ENCODE data around the gene POLD2.

POLD2 gene

DNA sequence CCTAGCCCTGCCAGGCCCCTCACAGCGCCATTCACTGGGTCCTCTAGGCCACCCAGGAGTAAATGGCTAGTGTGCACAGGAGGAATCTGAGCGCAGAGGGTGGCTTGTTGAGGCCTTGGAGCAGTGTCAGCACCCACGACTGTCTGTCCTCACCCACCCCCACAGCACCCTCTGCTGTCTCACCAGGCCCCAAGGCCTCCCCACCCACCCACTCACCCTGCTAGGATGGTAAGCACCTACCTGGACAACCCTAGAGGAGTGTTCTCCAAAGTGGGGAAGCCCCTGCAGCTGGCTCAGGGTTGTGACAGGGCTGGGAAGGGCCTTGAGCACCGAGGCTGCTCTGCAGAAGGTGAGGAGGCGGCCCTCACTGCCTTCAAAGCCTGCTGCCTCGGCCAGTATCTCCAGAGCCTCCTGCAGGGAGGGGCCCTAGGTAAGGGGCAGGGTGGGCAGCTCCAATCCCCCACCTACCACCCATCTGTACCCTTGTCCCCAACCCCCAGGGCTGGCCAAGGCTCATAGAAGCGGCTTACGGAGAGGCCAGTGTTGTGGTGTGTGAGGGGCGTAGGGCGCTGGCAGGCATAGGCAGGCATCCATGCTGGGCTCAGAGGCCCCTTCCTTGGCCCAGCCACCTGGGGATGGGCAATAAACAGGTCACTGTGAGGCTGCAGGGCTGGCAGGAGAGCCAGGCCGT, 43.9 kb downstream of the POLD2 start:
- DNase-seq, result no peak

DNA sequence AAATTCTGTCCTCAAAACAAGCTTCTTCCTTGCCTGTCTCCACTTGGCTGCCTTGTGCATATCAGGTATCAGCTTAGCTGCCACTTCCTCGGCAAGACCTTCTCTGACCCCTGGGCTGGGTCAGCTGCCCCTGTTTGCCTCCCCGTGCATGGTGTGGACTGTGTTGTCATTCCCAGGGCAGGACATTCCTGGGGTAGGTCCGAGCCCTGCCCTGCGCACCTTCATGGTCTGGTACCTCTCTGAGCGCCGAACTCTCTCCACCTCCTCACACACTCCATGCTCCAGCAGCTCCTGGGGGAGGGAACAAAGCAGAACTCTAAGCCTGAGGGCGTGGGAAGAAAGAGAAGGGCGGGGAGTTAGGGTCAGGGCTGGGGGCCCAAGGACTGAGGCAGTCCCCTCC, 44.8 kb downstream of the POLD2 start:
- DNase-seq, result no peak

GRCh38 chr7:44077681-44078091, 45.7 kb downstream of the POLD2 start:
- no peak for DNase-seq

GRCh38 chr7:44077061-44077460, 46.3 kb downstream of the POLD2 start:
- DNase-seq, result no peak

DNA sequence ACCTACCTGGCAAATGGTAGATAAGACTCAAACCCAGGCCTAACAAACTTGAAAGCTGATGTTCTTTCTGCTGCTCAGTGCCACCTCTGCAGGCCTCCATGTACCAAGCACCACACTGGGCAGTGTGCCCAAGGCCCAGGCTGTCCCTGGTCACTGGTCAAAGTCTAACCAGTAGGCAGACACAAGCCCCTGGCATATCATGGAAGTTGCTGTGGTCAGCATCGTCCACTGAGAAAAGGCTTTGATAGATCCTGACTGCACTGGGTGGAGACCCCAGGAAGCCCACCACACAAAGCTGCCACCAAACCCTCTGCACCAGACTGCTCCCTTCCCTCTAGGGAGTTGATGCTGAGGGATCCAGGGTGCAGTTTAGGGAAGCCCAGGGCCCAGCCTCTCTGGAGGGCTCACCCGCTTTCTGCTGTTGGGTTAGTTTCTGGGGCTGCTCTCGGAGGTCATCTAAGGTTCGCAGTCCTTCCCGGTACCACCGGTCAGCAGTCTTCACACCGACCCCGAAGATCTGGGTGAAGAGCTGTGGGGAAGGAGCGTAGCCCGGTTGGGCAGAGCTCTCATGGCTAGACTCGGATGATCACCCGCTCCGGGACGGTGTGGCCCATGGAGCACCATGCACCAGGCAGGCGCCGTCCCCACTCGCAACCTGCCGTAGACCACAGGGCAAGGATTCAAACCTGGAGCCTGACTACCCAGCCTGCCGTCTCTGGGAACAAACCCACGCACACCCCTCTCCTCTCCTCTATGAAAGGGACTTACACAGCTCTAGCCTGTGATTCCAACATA, 47.0 kb downstream of the POLD2 start:
- no peak for DNase-seq

DNA sequence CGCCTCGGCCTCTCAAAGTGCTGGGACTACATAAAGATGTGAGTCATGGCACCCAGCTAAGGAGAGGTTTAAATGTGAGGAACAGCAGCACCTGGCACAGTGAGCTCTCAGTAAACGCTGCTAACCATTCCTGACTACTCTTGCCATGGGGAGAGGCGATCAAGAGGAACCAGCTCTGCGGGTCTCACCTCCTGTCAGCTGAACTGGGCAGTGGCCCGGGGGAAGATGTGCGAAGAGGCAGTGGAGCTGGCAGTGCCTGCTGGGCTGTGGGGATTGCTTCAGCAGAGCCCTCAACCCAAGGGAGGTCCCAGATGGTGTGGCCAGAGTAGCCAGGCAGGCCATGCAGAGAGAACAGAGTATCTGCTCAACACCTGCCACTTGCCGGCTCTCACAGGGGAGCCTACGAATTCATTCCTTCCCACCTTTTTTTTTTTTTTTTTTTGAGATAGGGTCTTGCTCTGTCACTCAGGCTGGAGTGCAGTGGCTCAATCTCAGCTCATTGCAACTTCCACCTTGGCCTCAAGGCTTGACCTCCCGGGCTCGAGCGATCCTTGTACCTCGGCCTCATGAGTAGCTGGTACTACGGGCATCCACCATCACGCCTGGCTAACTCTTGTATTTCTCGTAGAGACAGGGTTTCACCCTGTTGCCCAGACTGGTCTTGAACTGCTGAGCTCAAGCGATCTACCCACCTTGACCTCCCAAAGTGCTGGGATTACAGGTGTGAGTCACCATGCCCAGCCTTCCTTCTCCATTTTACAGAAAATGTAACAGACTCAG, 47.9 kb downstream of the POLD2 start:
- DNase-seq, result no peak

GRCh38 chr7:44074349-44074695, 49.0 kb downstream of the POLD2 start:
- DNase-seq, result no peak

DNA sequence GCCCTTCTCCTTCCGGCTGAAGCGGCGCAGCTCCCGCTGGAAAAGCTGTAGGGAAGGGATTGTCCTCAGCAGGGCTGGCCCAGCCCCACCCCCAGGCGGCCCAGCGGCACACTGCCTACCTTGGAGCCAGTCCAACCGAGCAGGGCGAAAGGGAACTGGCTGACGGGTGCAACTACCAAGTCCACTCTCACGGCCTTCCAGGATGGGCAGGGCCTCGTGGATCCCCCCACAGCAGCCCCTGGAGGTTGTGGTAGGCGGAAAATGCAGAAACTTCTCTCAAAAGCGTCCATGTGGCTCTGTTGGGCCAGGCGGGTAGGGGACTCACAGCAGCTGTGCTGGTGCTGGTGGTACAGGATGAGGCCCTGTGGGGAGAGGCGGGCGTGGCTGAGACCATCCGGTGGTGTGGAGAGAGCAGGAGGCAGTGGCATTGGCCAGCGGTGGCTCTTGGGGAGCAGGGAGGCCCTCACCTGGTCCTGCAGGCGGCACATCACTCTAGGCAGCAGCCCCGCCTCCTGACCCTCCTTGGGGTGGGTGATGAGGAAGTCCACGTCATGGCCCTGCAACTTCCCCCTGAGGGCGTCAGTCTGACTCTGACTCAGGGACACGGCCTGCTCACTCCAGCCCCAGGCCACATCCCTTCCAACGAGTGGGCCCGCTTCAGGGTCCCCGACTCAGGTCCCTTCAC, 49.5 kb downstream of the POLD2 start:
- no peak for DNase-seq

- DNase-seq, result no peak
Observed at GRCh38 chr7:44072364-44073231, 50.8 kb downstream of the POLD2 start.

GRCh38 chr7:44071726-44072363, 51.5 kb downstream of the POLD2 start:
- no peak for DNase-seq

GRCh38 chr7:44068054-44068453, 55.3 kb downstream of the POLD2 start:
- no peak for DNase-seq

- DNase-seq, result no peak
Observed at GRCh38 chr7:44067064-44067951, 56.0 kb downstream of the POLD2 start.

GRCh38 chr7:44066494-44067063, 56.8 kb downstream of the POLD2 start:
- no peak for DNase-seq

- no peak for DNase-seq
Observed at GRCh38 chr7:44066111-44066460, 57.3 kb downstream of the POLD2 start.

GRCh38 chr7:44065431-44066110, 57.8 kb downstream of the POLD2 start, which contains the start of gene PGAM2:
Gene PGAM2, minus strand, starts transcription at chr7:44065567. Its CDS starts 38 bp downstream, at chr7:44065529.
- DNase-seq, result no peak

- DNase-seq, result no peak
Observed at GRCh38 chr7:44064791-44065430, 58.4 kb downstream of the POLD2 start.
